ENCODE data around the gene CWC15. TPM values are rescaled to one million over a fixed set of nuclear protein-coding genes. Genes with fewer than 3 reads are reported as not detected.
A peak's percentile ranks its signal among the peaks of the same experiment; 100 is the strongest.

Gene CWC15
- total and polyA plus RNA-seq, 4 donors: 51.8 to 114 (median 107) TPM

DNA sequence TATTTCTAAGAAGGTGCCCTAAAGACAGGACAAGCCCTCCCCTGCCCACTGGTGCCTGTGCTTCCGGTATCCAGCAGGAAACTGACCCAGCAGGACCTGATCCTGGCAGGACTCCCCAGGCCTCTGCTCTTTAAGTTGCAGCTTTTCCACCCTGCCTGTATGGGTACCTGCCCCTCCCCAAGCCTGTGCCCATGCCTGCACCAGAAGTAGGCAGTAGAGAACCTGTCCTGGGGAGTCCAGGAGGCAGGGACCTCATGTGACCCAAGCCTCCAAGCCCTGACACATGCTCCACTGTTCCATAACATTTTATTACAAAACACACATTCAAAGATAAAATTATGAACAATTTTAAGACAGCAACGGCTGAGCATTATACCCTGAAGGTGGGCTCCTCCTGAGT, 14.2 kb downstream of the CWC15 start:
- peaks cover 19% of the 10 kb centered on the region for H3K36me3 ChIP-seq (ENCODE audit: control insufficient read depth, insufficient read depth, low read length)

DNA sequence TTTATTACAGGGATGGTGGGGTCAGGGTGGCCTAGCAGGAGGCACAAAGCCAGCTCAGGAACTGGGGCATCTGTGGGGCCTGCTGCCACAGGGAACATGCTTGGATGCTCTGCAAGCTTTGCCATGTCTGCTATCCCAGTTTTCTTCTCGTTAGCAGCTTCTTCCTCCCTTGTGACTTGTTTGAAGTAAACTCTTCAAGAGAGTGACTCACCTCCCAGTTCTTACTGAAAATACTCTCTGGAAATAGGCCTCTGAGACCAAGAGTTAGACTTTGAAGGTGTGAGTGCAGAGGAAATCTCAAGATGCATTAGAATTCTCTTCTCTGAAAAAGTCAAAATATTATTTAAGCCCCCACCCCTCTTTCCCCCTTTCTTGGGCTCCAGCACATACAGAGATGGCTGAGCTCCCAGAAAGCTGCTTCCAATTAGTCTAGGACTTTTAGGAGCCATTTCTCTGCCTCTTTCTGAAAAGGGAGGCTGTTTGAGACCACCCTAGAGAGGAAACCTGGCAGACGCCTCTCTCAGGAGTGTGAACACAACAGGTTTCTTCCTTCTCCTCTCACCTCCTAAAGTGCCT, 15.1 kb downstream of the CWC15 start:
- no peaks in the 10 kb centered on the region for H3K9me3 ChIP-seq (ENCODE audit: control insufficient read depth, insufficient read depth, low read length)
- no peak overlapping the region for H3K4me3 ChIP-seq (ENCODE audit: low read depth, low read length)
- no peaks in the 10 kb centered on the region for H3K27me3 ChIP-seq (ENCODE audit: control insufficient read depth, insufficient read depth, low read length)
- no CpG with 5 or more reads among the region's 2 CpGs for WGBS (ENCODE audit: insufficient coverage)
- DNase-seq (ENCODE audit: low read depth in 4 of 6, low spot score in 6 of 6): no peak
- no peaks in the 10 kb centered on the region for H3K4me1 ChIP-seq (ENCODE audit: control insufficient read depth, insufficient read depth, low read length)
- peak overlapping the region; percentile 7 for H3K27ac ChIP-seq (ENCODE audit: low read depth, low read length)
- peaks cover 17% of the 10 kb centered on the region for H3K36me3 ChIP-seq (ENCODE audit: control insufficient read depth, insufficient read depth, low read length)

More for the DNA sequence above, 14.2 kb downstream of the CWC15 start:
- whole genome bisulfite sequencing (ENCODE audit: insufficient coverage): 82% methylated on average over 2 of the region's 2 CpGs
- Histone ChIP-seq H3K27me3 (ENCODE audit: control insufficient read depth, insufficient read depth, low read length) (no peaks in the 10 kb centered on the region), H3K27ac (ENCODE audit: low read depth, low read length) (no peak overlapping the region), H3K9me3 (ENCODE audit: control insufficient read depth, insufficient read depth, low read length) (no peaks in the 10 kb centered on the region), H3K4me1 (ENCODE audit: control insufficient read depth, insufficient read depth, low read length) (no peaks in the 10 kb centered on the region), H3K4me3 (ENCODE audit: low read depth, low read length) (no peak overlapping the region)
- no peak for DNase-seq (ENCODE audit: low read depth in 4 of 6, low spot score in 6 of 6)

DNA sequence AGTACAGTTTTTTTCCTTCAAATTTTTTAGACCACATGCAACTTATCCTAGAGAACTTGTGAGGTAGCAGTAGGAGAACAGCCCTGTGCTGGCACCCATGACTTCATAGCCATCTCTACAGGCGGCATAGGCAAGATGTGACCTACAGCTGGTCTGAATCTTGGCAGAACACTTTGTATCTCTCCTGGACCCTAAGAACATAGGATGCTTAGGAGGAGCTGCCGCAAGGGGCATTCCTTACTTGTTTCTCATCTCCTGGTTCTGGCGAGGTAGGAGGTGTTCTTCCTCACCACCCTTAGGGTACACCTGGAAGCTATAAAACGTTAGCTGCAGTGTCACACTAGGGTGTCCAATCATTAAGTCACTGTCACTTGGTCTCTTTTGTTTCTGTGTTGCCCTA, 16.4 kb downstream of the CWC15 start:
- no peaks in the 10 kb centered on the region for H3K9me3 ChIP-seq (ENCODE audit: control insufficient read depth, insufficient read depth, low read length)
- DNase-seq (ENCODE audit: low read depth in 4 of 6, low spot score in 6 of 6): no peak
- no peaks in the 10 kb centered on the region for H3K4me1 ChIP-seq (ENCODE audit: control insufficient read depth, insufficient read depth, low read length)
- no peak overlapping the region for H3K27ac ChIP-seq (ENCODE audit: low read depth, low read length)
- WGBS (ENCODE audit: insufficient coverage): 46% methylated on average over 3 of the region's 4 CpGs
- H3K27me3 ChIP-seq (ENCODE audit: control insufficient read depth, insufficient read depth, low read length): no peaks in the 10 kb centered on the region
- no peak overlapping the region for H3K4me3 ChIP-seq (ENCODE audit: low read depth, low read length)
- peaks cover 15% of the 10 kb centered on the region for H3K36me3 ChIP-seq (ENCODE audit: control insufficient read depth, insufficient read depth, low read length)

DNA sequence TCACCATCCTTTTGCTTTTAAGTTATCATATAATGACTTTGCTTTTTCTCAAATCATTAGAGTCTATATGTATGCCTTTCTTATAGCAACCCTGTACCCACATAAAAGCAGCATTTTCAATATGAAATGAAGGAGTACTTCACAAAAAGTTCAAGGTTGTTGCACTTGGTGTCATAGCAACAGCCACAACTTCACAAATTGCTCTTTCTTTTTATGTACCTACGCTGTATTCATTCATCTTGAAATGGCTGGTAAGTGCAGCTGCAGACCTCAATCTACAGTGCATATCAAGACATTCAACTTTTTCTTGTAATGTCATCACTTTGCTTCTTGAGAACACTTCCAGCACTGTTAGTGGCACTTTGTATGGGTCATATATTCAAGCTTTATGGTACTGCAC, 18.6 kb downstream of the CWC15 start:
- DNase-seq (ENCODE audit: low read depth in 4 of 6, low spot score in 6 of 6): no peak
- H3K4me1 ChIP-seq (ENCODE audit: control insufficient read depth, insufficient read depth, low read length): no peaks in the 10 kb centered on the region
- no peaks in the 10 kb centered on the region for H3K27me3 ChIP-seq (ENCODE audit: control insufficient read depth, insufficient read depth, low read length)
- no peaks in the 10 kb centered on the region for H3K9me3 ChIP-seq (ENCODE audit: control insufficient read depth, insufficient read depth, low read length)
- 89% methylated on average over 1 of the region's 1 CpG for WGBS (ENCODE audit: insufficient coverage)
- H3K27ac ChIP-seq (ENCODE audit: low read depth, low read length): no peak overlapping the region
- no peak overlapping the region for H3K4me3 ChIP-seq (ENCODE audit: low read depth, low read length)
- peaks cover 8% of the 10 kb centered on the region for H3K36me3 ChIP-seq (ENCODE audit: control insufficient read depth, insufficient read depth, low read length)

DNA sequence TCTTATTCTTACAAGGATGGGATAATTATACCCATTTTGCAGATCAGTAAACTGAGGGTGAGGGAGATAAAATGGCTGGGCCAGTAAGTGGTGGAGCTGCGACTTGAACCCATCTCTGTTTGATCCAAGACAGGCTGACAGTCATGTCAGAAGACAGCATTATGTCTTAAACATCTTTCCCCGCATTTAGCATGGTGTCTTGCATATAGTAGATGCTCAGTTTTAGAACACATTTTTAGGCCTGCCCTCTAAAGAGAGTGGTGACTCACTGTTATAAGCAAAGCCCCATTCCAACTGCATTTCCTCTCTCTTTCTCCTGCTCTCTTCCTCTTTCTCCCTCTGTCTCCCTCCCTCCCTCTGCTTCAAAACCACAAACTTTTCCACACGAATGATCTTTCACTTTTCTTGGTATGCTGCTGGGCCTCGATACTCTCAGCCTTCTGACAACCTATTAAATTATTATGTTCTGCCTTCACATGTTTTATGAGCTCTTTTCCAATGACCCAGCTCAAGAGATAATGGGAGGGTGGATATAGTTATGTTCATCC, 25.2 kb downstream of the CWC15 start:
- Histone ChIP-seq H3K27ac (ENCODE audit: low read depth, low read length) (no peak overlapping the region), H3K36me3 (ENCODE audit: control insufficient read depth, insufficient read depth, low read length) (no peaks in the 10 kb centered on the region), H3K4me1 (ENCODE audit: control insufficient read depth, insufficient read depth, low read length) (no peaks in the 10 kb centered on the region), H3K9me3 (ENCODE audit: control insufficient read depth, insufficient read depth, low read length) (no peaks in the 10 kb centered on the region), H3K27me3 (ENCODE audit: control insufficient read depth, insufficient read depth, low read length) (no peaks in the 10 kb centered on the region), H3K4me3 (ENCODE audit: low read depth, low read length) (no peak overlapping the region)
- DNase-seq (ENCODE audit: low read depth in 4 of 6, low spot score in 6 of 6): no peak
- WGBS (ENCODE audit: insufficient coverage): 70% methylated on average over 4 of the region's 4 CpGs

DNA sequence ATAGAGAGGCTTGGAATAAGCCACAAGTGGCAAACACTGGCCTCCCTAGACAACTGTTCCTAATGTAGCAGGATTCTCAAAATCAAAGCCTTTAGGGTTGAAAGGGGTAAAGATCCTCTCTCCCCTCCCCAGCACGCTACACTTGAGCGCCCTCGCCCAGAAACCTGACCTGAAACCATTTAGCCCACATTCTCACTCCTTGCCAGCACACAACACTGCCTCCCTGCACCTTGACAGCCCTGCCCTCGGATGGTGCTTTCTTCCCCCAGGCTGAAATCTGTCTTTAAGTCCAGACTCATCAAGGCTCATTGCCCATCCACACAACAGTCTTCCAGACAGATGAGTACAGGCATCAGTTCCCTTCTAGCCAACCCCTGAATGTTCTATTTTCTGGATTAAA, 26.5 kb downstream of the CWC15 start:
- DNase-seq (ENCODE audit: low read depth in 4 of 6, low spot score in 6 of 6): no peak
- H3K4me3 ChIP-seq (ENCODE audit: low read depth, low read length): no peak overlapping the region
- H3K4me1 ChIP-seq (ENCODE audit: control insufficient read depth, insufficient read depth, low read length): no peaks in the 10 kb centered on the region
- H3K27me3 ChIP-seq (ENCODE audit: control insufficient read depth, insufficient read depth, low read length): no peaks in the 10 kb centered on the region
- H3K36me3 ChIP-seq (ENCODE audit: control insufficient read depth, insufficient read depth, low read length): no peaks in the 10 kb centered on the region
- 79% methylated on average over 4 of the region's 4 CpGs for WGBS (ENCODE audit: insufficient coverage)
- no peak overlapping the region for H3K27ac ChIP-seq (ENCODE audit: low read depth, low read length)
- no peaks in the 10 kb centered on the region for H3K9me3 ChIP-seq (ENCODE audit: control insufficient read depth, insufficient read depth, low read length)

DNA sequence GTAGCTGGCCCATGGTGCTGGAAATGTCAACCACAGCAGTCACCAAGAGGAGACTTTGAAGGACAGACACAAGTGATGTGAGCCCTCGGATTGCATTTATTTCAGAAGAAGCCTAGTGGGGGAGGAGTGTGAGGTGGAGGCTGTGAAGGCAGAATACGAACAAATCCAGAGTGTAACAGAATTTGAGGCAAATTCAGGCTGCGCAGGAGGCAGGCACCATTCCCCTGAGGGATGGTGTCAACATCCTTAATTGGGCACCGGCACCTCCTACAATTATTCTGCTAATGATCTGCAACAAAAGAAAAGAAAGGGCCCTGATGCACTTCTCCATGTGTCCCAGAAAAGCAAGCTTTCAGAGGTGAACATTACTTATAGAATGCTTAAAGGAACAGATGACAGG, 32.2 kb downstream of the CWC15 start:
- Histone ChIP-seq H3K4me3 (ENCODE audit: low read depth, low read length) (no peak overlapping the region), H3K27me3 (ENCODE audit: control insufficient read depth, insufficient read depth, low read length) (no peaks in the 10 kb centered on the region), H3K4me1 (ENCODE audit: control insufficient read depth, insufficient read depth, low read length) (no peaks in the 10 kb centered on the region), H3K9me3 (ENCODE audit: control insufficient read depth, insufficient read depth, low read length) (no peaks in the 10 kb centered on the region), H3K27ac (ENCODE audit: low read depth, low read length) (no peak overlapping the region), H3K36me3 (ENCODE audit: control insufficient read depth, insufficient read depth, low read length) (no peaks in the 10 kb centered on the region)
- WGBS (ENCODE audit: insufficient coverage): 49% methylated on average over 3 of the region's 4 CpGs
- no peak for DNase-seq (ENCODE audit: low read depth in 4 of 6, low spot score in 6 of 6)

DNA sequence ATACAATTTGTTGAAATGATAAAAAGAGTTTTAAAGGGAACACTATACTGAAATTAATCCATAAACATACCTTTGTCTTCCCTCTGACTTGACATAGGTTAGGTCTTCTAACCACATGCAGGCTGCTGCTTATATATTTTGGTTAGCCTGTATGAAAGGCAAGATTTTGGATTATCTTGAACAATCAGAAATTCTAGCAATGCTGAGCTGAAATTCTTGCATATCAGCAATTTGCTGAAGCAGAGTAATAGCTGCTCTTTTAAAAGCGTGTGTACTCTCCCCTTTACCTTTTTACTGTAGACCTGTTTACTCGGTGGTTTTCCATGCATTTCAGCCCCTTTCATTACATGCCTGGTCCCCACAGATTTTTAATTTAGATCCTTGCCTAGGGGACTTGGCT, 34.0 kb downstream of the CWC15 start:
- WGBS (ENCODE audit: insufficient coverage): 100% methylated on average over 1 of the region's 2 CpGs
- no peak for DNase-seq (ENCODE audit: low read depth in 4 of 6, low spot score in 6 of 6)
- H3K36me3 ChIP-seq (ENCODE audit: control insufficient read depth, insufficient read depth, low read length): no peaks in the 10 kb centered on the region
- H3K4me1 ChIP-seq (ENCODE audit: control insufficient read depth, insufficient read depth, low read length): peaks cover 5% of the 10 kb centered on the region
- H3K27ac ChIP-seq (ENCODE audit: low read depth, low read length): peak overlapping the region; percentile 65
- H3K27me3 ChIP-seq (ENCODE audit: control insufficient read depth, insufficient read depth, low read length): no peaks in the 10 kb centered on the region
- H3K9me3 ChIP-seq (ENCODE audit: control insufficient read depth, insufficient read depth, low read length): no peaks in the 10 kb centered on the region
- H3K4me3 ChIP-seq (ENCODE audit: low read depth, low read length): no peak overlapping the region

DNA sequence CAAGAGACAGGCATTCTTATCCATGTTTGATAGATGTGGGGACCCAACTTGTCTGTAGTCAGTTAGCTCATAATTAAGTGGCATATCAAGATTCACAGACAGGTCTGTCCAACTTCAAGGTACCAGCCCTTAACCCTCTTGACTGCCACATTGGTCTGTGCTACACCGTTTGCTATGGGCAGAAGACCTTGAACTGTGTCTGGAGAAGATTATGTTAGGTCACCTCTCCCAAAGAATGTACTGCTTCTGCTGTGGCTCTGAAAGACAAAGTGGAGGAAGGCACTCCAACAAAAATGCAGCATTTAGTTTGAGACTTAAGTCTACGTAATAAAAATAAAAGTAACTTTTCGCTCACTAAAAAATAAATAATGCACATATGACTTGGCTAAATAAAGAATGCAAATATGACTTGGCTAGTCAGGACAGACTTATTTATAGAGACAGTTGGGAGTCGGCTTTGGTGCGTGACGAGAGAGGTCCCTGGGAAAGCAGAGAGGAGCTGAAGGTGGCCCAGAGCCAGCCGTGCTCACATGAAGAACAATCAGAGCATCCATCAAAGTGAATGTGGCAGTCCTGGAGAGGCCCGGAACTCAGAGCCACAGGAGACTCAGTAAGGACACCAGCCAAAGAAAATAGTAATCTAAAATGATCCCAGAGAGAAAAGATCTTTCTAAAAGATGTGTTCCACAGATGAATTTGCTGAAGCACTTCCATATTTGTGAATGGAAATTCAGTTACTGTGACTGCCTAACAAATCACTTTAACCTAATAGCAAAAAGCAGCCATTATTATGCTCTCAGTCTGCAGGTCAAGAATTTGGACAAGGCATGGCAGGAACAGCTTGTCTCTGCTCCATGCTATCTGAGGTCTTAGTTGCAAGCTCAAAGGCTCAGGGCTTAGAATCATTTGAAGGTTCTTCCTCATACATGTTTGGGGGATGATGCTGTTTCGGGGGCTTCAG, 35.0 kb downstream of the CWC15 start:
- 22% methylated on average over 3 of the region's 9 CpGs for WGBS (ENCODE audit: insufficient coverage)

More for the DNA sequence above, 35.0 kb downstream of the CWC15 start:
- H3K27ac ChIP-seq (ENCODE audit: low read depth, low read length): peak overlapping the region; percentile 65
- peak in 3 of 6 donors; percentile 23 to 82 (median 56) for DNase-seq (ENCODE audit: low read depth in 4 of 6, low spot score in 6 of 6)
- no peaks in the 10 kb centered on the region for H3K36me3 ChIP-seq (ENCODE audit: control insufficient read depth, insufficient read depth, low read length)
- no peaks in the 10 kb centered on the region for H3K9me3 ChIP-seq (ENCODE audit: control insufficient read depth, insufficient read depth, low read length)
- no peak overlapping the region for H3K4me3 ChIP-seq (ENCODE audit: low read depth, low read length)
- H3K4me1 ChIP-seq (ENCODE audit: control insufficient read depth, insufficient read depth, low read length): peaks cover 9% of the 10 kb centered on the region
- no peaks in the 10 kb centered on the region for H3K27me3 ChIP-seq (ENCODE audit: control insufficient read depth, insufficient read depth, low read length)

Measured in spinal cord (tissue), 10 donors.